ENCODE data around the gene GHRH.

The GHRH gene

DNA sequence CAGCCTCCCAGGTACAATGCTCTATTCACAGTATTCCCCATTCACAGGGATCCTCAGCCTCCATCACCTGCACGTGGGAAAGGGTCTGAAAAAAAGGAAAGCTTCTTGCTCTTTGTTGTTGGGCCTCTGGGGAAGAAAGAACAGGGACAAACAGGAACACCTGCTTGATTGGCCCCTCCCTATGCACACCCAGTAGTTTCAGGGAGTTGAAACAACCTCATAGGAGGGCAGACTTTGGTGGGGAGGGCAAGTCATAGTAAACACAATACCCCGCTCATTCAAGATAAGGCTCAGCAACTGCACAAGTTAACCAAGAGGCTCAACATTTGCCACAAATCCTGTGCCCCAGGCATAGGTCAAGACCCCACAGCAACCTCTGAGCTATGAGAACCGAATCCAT, 1.7 kb downstream of the GHRH start:
- H3K36me3 ChIP-seq (ENCODE audit: control insufficient read depth, insufficient read depth, low read length) = no peaks in the 10 kb centered on the region

GRCh38 chr20:37259031-37259430, 2.6 kb downstream of the GHRH start:
- no peak overlapping the region for H3K27ac ChIP-seq (ENCODE audit: low read depth, low read length)
- H3K4me3 ChIP-seq (ENCODE audit: low read depth, low read length) = no peak overlapping the region
- H3K27me3 ChIP-seq (ENCODE audit: control insufficient read depth, insufficient read depth, low read length) = no peaks in the 10 kb centered on the region
- H3K4me1 ChIP-seq (ENCODE audit: control insufficient read depth, insufficient read depth, low read length) = peaks cover 26% of the 10 kb centered on the region
- no peaks in the 10 kb centered on the region for H3K36me3 ChIP-seq (ENCODE audit: control insufficient read depth, insufficient read depth, low read length)
- no peak overlapping the region for H3K9ac ChIP-seq (ENCODE audit: low read length)
- H3K9me3 ChIP-seq (ENCODE audit: control insufficient read depth, insufficient read depth, low read depth, low read length) = peaks cover 3% of the 10 kb centered on the region; the same call in 1 of the 2 replicates

More for the DNA sequence above, 1.7 kb downstream of the GHRH start:
- Histone ChIP-seq H3K4me1 (ENCODE audit: control insufficient read depth, insufficient read depth, low read length) (peaks cover 26% of the 10 kb centered on the region), H3K27me3 (ENCODE audit: control insufficient read depth, insufficient read depth, low read length) (no peaks in the 10 kb centered on the region), H3K9me3 (ENCODE audit: control insufficient read depth, insufficient read depth, low read depth, low read length) (no peaks in the 10 kb centered on the region), H3K27ac (ENCODE audit: low read depth, low read length) (no peak overlapping the region), H3K4me3 (ENCODE audit: low read depth, low read length) (no peak overlapping the region), H3K9ac (ENCODE audit: low read length) (no peak overlapping the region)

DNA sequence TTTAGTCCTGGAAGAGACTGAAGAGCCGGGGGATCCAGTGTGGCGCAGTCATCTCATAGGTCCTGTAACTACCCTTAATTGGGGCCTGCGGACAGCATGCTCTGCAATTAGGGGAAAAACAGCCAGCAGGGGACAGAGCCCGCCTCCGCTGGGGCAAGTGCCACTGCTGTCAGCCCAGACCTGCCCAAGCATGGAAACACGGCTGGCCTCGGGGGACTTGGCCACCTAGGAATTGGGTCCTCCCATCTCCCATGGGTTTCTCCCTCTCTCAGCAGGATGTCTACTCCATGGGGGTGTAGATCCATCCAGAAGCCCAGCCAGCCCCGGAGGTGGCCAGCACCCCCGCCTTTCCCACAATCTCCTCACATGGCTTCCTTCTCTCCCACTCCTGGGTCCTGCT, 3.6 kb downstream of the GHRH start:
- Histone ChIP-seq H3K9me3 (ENCODE audit: control insufficient read depth, insufficient read depth, low read depth, low read length) (peaks cover 3% of the 10 kb centered on the region; the same call in 1 of the 2 replicates), H3K27ac (ENCODE audit: low read depth, low read length) (no peak overlapping the region), H3K4me3 (ENCODE audit: low read depth, low read length) (no peak overlapping the region), H3K27me3 (ENCODE audit: control insufficient read depth, insufficient read depth, low read length) (no peaks in the 10 kb centered on the region), H3K9ac (ENCODE audit: low read length) (no peak overlapping the region), H3K36me3 (ENCODE audit: control insufficient read depth, insufficient read depth, low read length) (no peaks in the 10 kb centered on the region), H3K4me1 (ENCODE audit: control insufficient read depth, insufficient read depth, low read length) (peaks cover 26% of the 10 kb centered on the region)

- H3K4me3 ChIP-seq (ENCODE audit: low read depth, low read length) = no peak overlapping the region
- H3K4me1 ChIP-seq (ENCODE audit: control insufficient read depth, insufficient read depth, low read length) = peaks cover 26% of the 10 kb centered on the region
- no peak overlapping the region for H3K27ac ChIP-seq (ENCODE audit: low read depth, low read length)
- no peak overlapping the region for H3K9ac ChIP-seq (ENCODE audit: low read length)
- no peaks in the 10 kb centered on the region for H3K36me3 ChIP-seq (ENCODE audit: control insufficient read depth, insufficient read depth, low read length)
- peaks cover 3% of the 10 kb centered on the region; the same call in 1 of the 2 replicates for H3K9me3 ChIP-seq (ENCODE audit: control insufficient read depth, insufficient read depth, low read depth, low read length)
- H3K27me3 ChIP-seq (ENCODE audit: control insufficient read depth, insufficient read depth, low read length) = no peaks in the 10 kb centered on the region
Observed at GRCh38 chr20:37257530-37257929, 4.1 kb downstream of the GHRH start.

DNA sequence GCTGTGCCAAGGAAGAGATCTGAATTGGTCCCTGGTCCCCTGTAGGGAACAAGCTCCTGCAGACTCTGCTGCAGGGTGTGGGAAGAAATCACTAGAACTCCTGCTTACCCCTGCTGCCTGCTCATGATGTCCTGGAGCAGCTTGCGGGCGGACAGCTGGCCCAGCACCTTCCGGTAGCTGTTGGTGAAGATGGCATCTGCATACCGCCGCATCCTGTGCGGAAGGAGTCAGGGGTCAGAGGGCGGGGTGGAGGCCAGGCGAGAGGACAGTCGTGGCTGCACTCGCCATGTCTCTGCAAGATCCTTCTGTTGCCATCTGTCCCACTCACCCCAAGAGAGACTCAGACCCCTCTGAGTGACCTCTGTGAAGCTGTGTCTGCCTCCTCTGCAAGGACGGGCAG, 5.3 kb downstream of the GHRH start:
- Histone ChIP-seq H3K4me1 (ENCODE audit: control insufficient read depth, insufficient read depth, low read length) (peaks cover 34% of the 10 kb centered on the region), H3K27me3 (ENCODE audit: control insufficient read depth, insufficient read depth, low read length) (no peaks in the 10 kb centered on the region), H3K4me3 (ENCODE audit: low read depth, low read length) (no peak overlapping the region), H3K27ac (ENCODE audit: low read depth, low read length) (no peak overlapping the region), H3K9me3 (ENCODE audit: control insufficient read depth, insufficient read depth, low read depth, low read length) (peaks cover 3% of the 10 kb centered on the region; the same call in 1 of the 2 replicates), H3K36me3 (ENCODE audit: control insufficient read depth, insufficient read depth, low read length) (no peaks in the 10 kb centered on the region), H3K9ac (ENCODE audit: low read length) (no peak overlapping the region)

DNA sequence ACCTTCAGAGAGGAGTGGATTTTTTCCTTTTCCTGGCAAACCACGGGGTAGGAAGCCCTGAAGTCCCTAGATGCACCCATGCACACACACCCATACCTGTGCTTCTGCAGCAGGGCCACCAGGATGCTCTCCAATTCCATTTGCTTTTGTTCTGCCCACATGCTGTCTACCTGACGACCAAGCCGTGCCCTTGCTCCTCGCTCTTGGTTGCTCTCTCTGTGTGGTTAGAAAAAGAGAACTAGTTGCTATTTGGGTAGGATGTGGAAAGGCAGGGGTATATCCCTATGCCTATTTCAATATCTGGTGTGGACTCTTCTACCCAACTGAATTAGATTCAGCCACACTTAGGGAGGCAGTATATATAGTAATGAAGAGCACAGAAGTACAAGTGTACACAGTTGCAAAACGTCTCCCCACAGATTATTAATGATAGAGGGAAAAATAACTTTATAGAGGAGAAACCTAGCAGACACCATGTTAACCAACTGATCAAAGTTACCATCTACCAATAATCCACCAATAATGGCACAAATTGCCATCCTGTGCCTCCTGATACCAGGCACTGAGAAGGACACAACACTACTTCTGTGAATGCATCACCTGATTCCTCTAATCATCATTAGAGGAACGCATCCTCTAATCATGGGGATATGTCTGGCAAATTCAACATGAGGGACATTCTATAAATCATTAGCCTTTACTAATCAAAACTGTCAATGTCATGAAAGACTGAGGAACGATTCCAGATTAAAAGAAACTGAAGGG, 7.3 kb downstream of the GHRH start:
- peaks cover 26% of the 10 kb centered on the region for H3K4me1 ChIP-seq (ENCODE audit: control insufficient read depth, insufficient read depth, low read length)
- H3K27ac ChIP-seq (ENCODE audit: low read depth, low read length) = no peak overlapping the region
- no peak overlapping the region for H3K4me3 ChIP-seq (ENCODE audit: low read depth, low read length)
- no peak overlapping the region for H3K9ac ChIP-seq (ENCODE audit: low read length)
- no peaks in the 10 kb centered on the region for H3K36me3 ChIP-seq (ENCODE audit: control insufficient read depth, insufficient read depth, low read length)
- no peaks in the 10 kb centered on the region for H3K27me3 ChIP-seq (ENCODE audit: control insufficient read depth, insufficient read depth, low read length)
- H3K9me3 ChIP-seq (ENCODE audit: control insufficient read depth, insufficient read depth, low read depth, low read length) = peaks cover 3% of the 10 kb centered on the region; the same call in 1 of the 2 replicates

DNA sequence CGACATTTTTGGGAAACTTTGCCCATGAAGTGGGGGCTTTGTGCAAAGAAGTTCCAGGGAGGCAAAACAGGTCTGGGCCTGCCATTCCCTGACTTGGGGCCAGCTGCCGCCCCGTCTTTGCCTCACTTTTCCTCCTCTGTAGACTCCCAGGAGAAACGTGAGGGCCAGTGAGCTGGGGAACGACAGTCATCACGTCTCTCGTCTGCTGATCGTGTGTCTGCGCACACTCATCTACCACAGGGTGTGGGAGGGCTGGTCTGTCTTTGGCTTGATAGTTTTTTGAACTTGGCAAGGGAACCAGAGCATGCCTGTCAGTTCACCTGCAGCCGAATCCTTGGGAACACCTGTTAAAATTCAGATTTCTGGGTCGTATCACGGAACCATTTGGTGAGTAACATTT, 8.5 kb downstream of the GHRH start:
- peaks cover 3% of the 10 kb centered on the region; the same call in 1 of the 2 replicates for H3K9me3 ChIP-seq (ENCODE audit: control insufficient read depth, insufficient read depth, low read depth, low read length)
- H3K4me1 ChIP-seq (ENCODE audit: control insufficient read depth, insufficient read depth, low read length) = peaks cover 15% of the 10 kb centered on the region

GRCh38 chr20:37251825-37252477, 9.7 kb downstream of the GHRH start:
- Histone ChIP-seq H3K27ac (ENCODE audit: low read depth, low read length) (no peak overlapping the region), H3K36me3 (ENCODE audit: control insufficient read depth, insufficient read depth, low read length) (no peaks in the 10 kb centered on the region), H3K9me3 (ENCODE audit: control insufficient read depth, insufficient read depth, low read depth, low read length) (peaks cover 3% of the 10 kb centered on the region; the same call in 1 of the 2 replicates), H3K4me3 (ENCODE audit: low read depth, low read length) (no peak overlapping the region), H3K27me3 (ENCODE audit: control insufficient read depth, insufficient read depth, low read length) (no peaks in the 10 kb centered on the region), H3K4me1 (ENCODE audit: control insufficient read depth, insufficient read depth, low read length) (peaks cover 9% of the 10 kb centered on the region; the same call in 1 of the 2 replicates), H3K9ac (ENCODE audit: low read length) (no peak overlapping the region)

More for the DNA sequence above, 8.5 kb downstream of the GHRH start:
- no peaks in the 10 kb centered on the region for H3K27me3 ChIP-seq (ENCODE audit: control insufficient read depth, insufficient read depth, low read length)
- no peak overlapping the region for H3K4me3 ChIP-seq (ENCODE audit: low read depth, low read length)
- no peak overlapping the region for H3K9ac ChIP-seq (ENCODE audit: low read length)
- H3K27ac ChIP-seq (ENCODE audit: low read depth, low read length) = no peak overlapping the region
- no peaks in the 10 kb centered on the region for H3K36me3 ChIP-seq (ENCODE audit: control insufficient read depth, insufficient read depth, low read length)

GRCh38 chr20:37249304-37249703, 12.3 kb downstream of the GHRH start:
- Histone ChIP-seq H3K9ac (ENCODE audit: low read length) (no peak overlapping the region), H3K27me3 (ENCODE audit: control insufficient read depth, insufficient read depth, low read length) (no peaks in the 10 kb centered on the region), H3K27ac (ENCODE audit: low read depth, low read length) (no peak overlapping the region), H3K9me3 (ENCODE audit: control insufficient read depth, insufficient read depth, low read depth, low read length) (no peaks in the 10 kb centered on the region; the same call in 1 of the 2 replicates), H3K4me1 (ENCODE audit: control insufficient read depth, insufficient read depth, low read length) (peaks cover 9% of the 10 kb centered on the region), H3K4me3 (ENCODE audit: low read depth, low read length) (no peak overlapping the region), H3K36me3 (ENCODE audit: control insufficient read depth, insufficient read depth, low read length) (no peaks in the 10 kb centered on the region; the same call in 1 of the 2 replicates)

DNA sequence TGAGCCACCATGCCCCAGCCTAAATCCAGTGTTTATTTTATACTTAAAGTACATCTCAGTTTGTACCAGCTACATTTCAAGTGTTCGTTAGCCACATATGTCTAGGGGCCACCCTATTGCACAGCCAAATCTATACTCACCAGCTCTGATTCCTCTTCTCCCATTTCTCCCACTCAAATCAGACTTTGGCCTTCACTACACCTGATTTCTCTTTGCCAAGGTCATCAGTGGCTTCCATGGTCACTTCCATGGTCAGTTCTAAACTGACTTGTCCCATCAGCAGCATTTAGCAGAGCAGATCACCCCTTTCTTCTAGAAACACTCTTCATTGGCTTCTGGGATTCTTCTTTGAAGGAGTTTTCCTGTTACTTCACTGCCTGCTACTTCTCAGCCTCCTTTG, 14.1 kb downstream of the GHRH start:
- no peak overlapping the region for H3K27ac ChIP-seq (ENCODE audit: low read depth, low read length)
- peaks cover 9% of the 10 kb centered on the region for H3K4me1 ChIP-seq (ENCODE audit: control insufficient read depth, insufficient read depth, low read length)
- H3K36me3 ChIP-seq (ENCODE audit: control insufficient read depth, insufficient read depth, low read length) = peaks cover 17% of the 10 kb centered on the region

GRCh38 chr20:37246736-37247135, 14.9 kb downstream of the GHRH start:
- Histone ChIP-seq H3K27ac (ENCODE audit: low read depth, low read length) (no peak overlapping the region), H3K9ac (ENCODE audit: low read length) (no peak overlapping the region), H3K9me3 (ENCODE audit: control insufficient read depth, insufficient read depth, low read depth, low read length) (no peaks in the 10 kb centered on the region), H3K4me3 (ENCODE audit: low read depth, low read length) (no peak overlapping the region), H3K4me1 (ENCODE audit: control insufficient read depth, insufficient read depth, low read length) (peaks cover 4% of the 10 kb centered on the region), H3K27me3 (ENCODE audit: control insufficient read depth, insufficient read depth, low read length) (no peaks in the 10 kb centered on the region), H3K36me3 (ENCODE audit: control insufficient read depth, insufficient read depth, low read length) (peaks cover 25% of the 10 kb centered on the region)

More for the DNA sequence above, 14.1 kb downstream of the GHRH start:
- H3K9me3 ChIP-seq (ENCODE audit: control insufficient read depth, insufficient read depth, low read depth, low read length) = no peaks in the 10 kb centered on the region
- no peaks in the 10 kb centered on the region for H3K27me3 ChIP-seq (ENCODE audit: control insufficient read depth, insufficient read depth, low read length)
- no peak overlapping the region for H3K4me3 ChIP-seq (ENCODE audit: low read depth, low read length)
- no peak overlapping the region for H3K9ac ChIP-seq (ENCODE audit: low read length)

Measured in HUES6 (cell line).